HUES48 (cell line): ENCODE results near the gene PIM1.
A peak's percentile ranks its signal among the peaks of the same experiment; 100 is the strongest.
"Not testable (repeated sequence)": the region's sequence is repeated elsewhere in the genome, so short reads cannot be mapped to it uniquely, and the experiment has no call there.

Experiments used
- H3K27ac ChIP-seq: one replicate; pipeline ENCODE4 v1.7.0; 2013; ENCODE audit warnings: low read depth, low read length, inconsistent platforms
- H3K27me3 ChIP-seq: 2 replicates; pipeline ENCODE4 v1.6.1; 2013; ENCODE audit warnings: mild to moderate bottlenecking, low read length; ENCODE audit not compliant: control insufficient read depth, insufficient read depth
- H3K36me3 ChIP-seq: 2 replicates; pipeline ENCODE4 v1.6.1; 2013; ENCODE audit warnings: low read length; ENCODE audit not compliant: control insufficient read depth, insufficient read depth
- H3K4me1 ChIP-seq: 2 replicates; pipeline ENCODE4 v1.6.1; 2013; ENCODE audit warnings: mild to moderate bottlenecking, low read length; ENCODE audit not compliant: control insufficient read depth, insufficient read depth
- H3K4me3 ChIP-seq: 2 replicates; pipeline ENCODE4 v1.5.1; 2013; ENCODE audit warnings: mild to moderate bottlenecking, low read depth, low read length
- H3K9ac ChIP-seq: 2 replicates; pipeline ENCODE4 v1.6.1; 2013; ENCODE audit warnings: mild to moderate bottlenecking, low read depth, low read length, moderate library complexity
- H3K9me3 ChIP-seq: 2 replicates; pipeline ENCODE4 v1.6.1; 2013; ENCODE audit warnings: low read length; ENCODE audit not compliant: control insufficient read depth, insufficient read depth

Gene PIM1

GRCh38 chr6:37173493-37174195 is 3.7 kb downstream of the PIM1 start:
- H3K27ac ChIP-seq, result peak overlapping the region; percentile 5
- H3K27me3 ChIP-seq, result no peaks in the 10 kb centered on the region
- peaks cover 46% of the 10 kb centered on the region for H3K36me3 ChIP-seq
- no peak overlapping the region for H3K9ac ChIP-seq
- no peak overlapping the region for H3K4me3 ChIP-seq
- no peaks in the 10 kb centered on the region for H3K9me3 ChIP-seq
- H3K4me1 ChIP-seq, result peaks cover 15% of the 10 kb centered on the region

- no peaks in the 10 kb centered on the region for H3K9me3 ChIP-seq
- H3K27me3 ChIP-seq, result no peaks in the 10 kb centered on the region
- peaks cover 11% of the 10 kb centered on the region for H3K4me1 ChIP-seq
- no peak overlapping the region for H3K9ac ChIP-seq
- no peak overlapping the region for H3K4me3 ChIP-seq
- peak overlapping the region; percentile 16 for H3K27ac ChIP-seq
- peaks cover 46% of the 10 kb centered on the region for H3K36me3 ChIP-seq
These were observed 4.2 kb downstream of the PIM1 start for GRCh38 chr6:37174196-37174514.

GRCh38 chr6:37174515-37175331 is 4.8 kb downstream of the PIM1 start:
- Histone ChIP-seq H3K27ac (peak overlapping the region; percentile 16), H3K4me3 (no peak overlapping the region), H3K9ac (no peak overlapping the region), H3K27me3 (no peaks in the 10 kb centered on the region), H3K9me3 (no peaks in the 10 kb centered on the region), H3K36me3 (peaks cover 46% of the 10 kb centered on the region), H3K4me1 (peaks cover 11% of the 10 kb centered on the region)

GRCh38 chr6:37175332-37176267 is 5.6 kb downstream of the PIM1 start:
- Histone ChIP-seq H3K36me3 (peaks cover 46% of the 10 kb centered on the region), H3K9ac (no peak overlapping the region)

GRCh38 chr6:37176268-37177076 is 6.5 kb downstream of the PIM1 start:
- H3K9ac ChIP-seq, result no peak overlapping the region
- no peaks in the 10 kb centered on the region for H3K9me3 ChIP-seq
- H3K36me3 ChIP-seq, result peaks cover 41% of the 10 kb centered on the region
- H3K27me3 ChIP-seq, result no peaks in the 10 kb centered on the region
- no peak overlapping the region for H3K4me3 ChIP-seq
- peaks cover 11% of the 10 kb centered on the region for H3K4me1 ChIP-seq
- H3K27ac ChIP-seq, result no peak overlapping the region

More at GRCh38 chr6:37175332-37176267, 5.6 kb downstream of the PIM1 start:
- no peak overlapping the region for H3K27ac ChIP-seq
- H3K9me3 ChIP-seq, result no peaks in the 10 kb centered on the region
- no peaks in the 10 kb centered on the region for H3K27me3 ChIP-seq
- peaks cover 11% of the 10 kb centered on the region for H3K4me1 ChIP-seq
- H3K4me3 ChIP-seq, result no peak overlapping the region

GRCh38 chr6:37177077-37177934 is 7.4 kb downstream of the PIM1 start:
- H3K9me3 ChIP-seq, result no peaks in the 10 kb centered on the region
- H3K36me3 ChIP-seq, result peaks cover 38% of the 10 kb centered on the region
- no peak overlapping the region for H3K27ac ChIP-seq
- peaks cover 10% of the 10 kb centered on the region for H3K4me1 ChIP-seq
- no peaks in the 10 kb centered on the region for H3K27me3 ChIP-seq
- H3K4me3 ChIP-seq, result no peak overlapping the region
- H3K9ac ChIP-seq, result no peak overlapping the region

GRCh38 chr6:37177935-37178517 is 8.1 kb downstream of the PIM1 start:
- no peaks in the 10 kb centered on the region for H3K9me3 ChIP-seq
- H3K4me3 ChIP-seq, result no peak overlapping the region
- no peak overlapping the region for H3K9ac ChIP-seq
- H3K27ac ChIP-seq, result no peak overlapping the region
- H3K4me1 ChIP-seq, result peaks cover 7% of the 10 kb centered on the region; the same call in 1 of the 2 replicates
- H3K27me3 ChIP-seq, result no peaks in the 10 kb centered on the region
- peaks cover 30% of the 10 kb centered on the region for H3K36me3 ChIP-seq

GRCh38 chr6:37180075-37180474 is 10.1 kb downstream of the PIM1 start:
- H3K27me3 ChIP-seq, result no peaks in the 10 kb centered on the region
- peaks cover 10% of the 10 kb centered on the region for H3K36me3 ChIP-seq
- no peaks in the 10 kb centered on the region for H3K4me1 ChIP-seq
- no peak overlapping the region for H3K4me3 ChIP-seq
- H3K9ac ChIP-seq, result no peak overlapping the region
- no peaks in the 10 kb centered on the region for H3K9me3 ChIP-seq
- H3K27ac ChIP-seq, result no peak overlapping the region

GRCh38 chr6:37180610-37181009 is 10.7 kb downstream of the PIM1 start:
- H3K9ac ChIP-seq, H3K27me3 ChIP-seq, H3K36me3 ChIP-seq, H3K4me3 ChIP-seq, H3K27ac ChIP-seq, H3K9me3 ChIP-seq, H3K4me1 ChIP-seq: not testable (repeated sequence)
